Measurements from ENCODE around the gene XRN2.
"Not testable (repeated sequence)": the region's sequence is repeated elsewhere in the genome, so short reads cannot be mapped to it uniquely, and the experiment has no call there.

Gene XRN2

GRCh38 chr20:21342656-21343345 lies 39.7 kb downstream of the XRN2 start:
- DNase-seq (ENCODE audit: low read depth in 1 of 2, low spot score in 1 of 2) = no peak

GRCh38 chr20:21344206-21344900 lies 41.2 kb downstream of the XRN2 start:
- DNase-seq (ENCODE audit: low read depth in 1 of 2, low spot score in 1 of 2) = no peak

- DNase-seq (ENCODE audit: low read depth in 1 of 2, low spot score in 1 of 2) = no peak
Measured at GRCh38 chr20:21344961-21345360, 41.8 kb downstream of the XRN2 start.

- no peak for DNase-seq (ENCODE audit: low read depth in 1 of 2, low spot score in 1 of 2)
Measured at GRCh38 chr20:21352703-21353102, 49.6 kb downstream of the XRN2 start.

GRCh38 chr20:21353236-21353635 lies 50.1 kb downstream of the XRN2 start:
- DNase-seq (ENCODE audit: low read depth in 1 of 2, low spot score in 1 of 2) = no peak

GRCh38 chr20:21355981-21356380 lies 52.9 kb downstream of the XRN2 start:
- no peak for DNase-seq (ENCODE audit: low read depth in 1 of 2, low spot score in 1 of 2)

GRCh38 chr20:21356386-21356785 lies 53.3 kb downstream of the XRN2 start:
- DNase-seq (ENCODE audit: low read depth in 1 of 2, low spot score in 1 of 2) = no peak

GRCh38 chr20:21357844-21358243 lies 54.7 kb downstream of the XRN2 start:
- DNase-seq (ENCODE audit: low read depth in 1 of 2, low spot score in 1 of 2) = no peak

- DNase-seq (ENCODE audit: low read depth in 1 of 2, low spot score in 1 of 2) = no peak
Measured at GRCh38 chr20:21358737-21359136, 55.6 kb downstream of the XRN2 start.

- no peak for DNase-seq (ENCODE audit: low read depth in 1 of 2, low spot score in 1 of 2)
Measured at GRCh38 chr20:21360705-21361104, 57.6 kb downstream of the XRN2 start.

- DNase-seq (ENCODE audit: low read depth in 1 of 2, low spot score in 1 of 2) = no peak
Measured at GRCh38 chr20:21361266-21361665, 58.1 kb downstream of the XRN2 start.

- DNase-seq (ENCODE audit: low read depth in 1 of 2, low spot score in 1 of 2) = no peak
Measured at GRCh38 chr20:21364413-21364812, 61.3 kb downstream of the XRN2 start.

- no peak for DNase-seq (ENCODE audit: low read depth in 1 of 2, low spot score in 1 of 2)
Measured at GRCh38 chr20:21365771-21366170, 62.6 kb downstream of the XRN2 start.

- DNase-seq (ENCODE audit: low read depth in 1 of 2, low spot score in 1 of 2) = not testable (repeated sequence)
Measured at GRCh38 chr20:21366273-21366672, 63.1 kb downstream of the XRN2 start.

- no peak for DNase-seq (ENCODE audit: low read depth in 1 of 2, low spot score in 1 of 2)
Measured at GRCh38 chr20:21368791-21369190, 65.7 kb downstream of the XRN2 start.

- DNase-seq (ENCODE audit: low read depth in 1 of 2, low spot score in 1 of 2) = no peak
Measured at GRCh38 chr20:21371193-21371592, 68.1 kb downstream of the XRN2 start.

GRCh38 chr20:21372016-21372415 lies 68.9 kb downstream of the XRN2 start:
- DNase-seq (ENCODE audit: low read depth in 1 of 2, low spot score in 1 of 2) = no peak

- DNase-seq (ENCODE audit: low read depth in 1 of 2, low spot score in 1 of 2) = no peak
Measured at GRCh38 chr20:21373436-21373835, 70.3 kb downstream of the XRN2 start.

- no peak for DNase-seq (ENCODE audit: low read depth in 1 of 2, low spot score in 1 of 2)
Measured at GRCh38 chr20:21376626-21377025, 73.5 kb downstream of the XRN2 start.

- no peak for DNase-seq (ENCODE audit: low read depth in 1 of 2, low spot score in 1 of 2)
Measured at GRCh38 chr20:21377701-21378100, 74.6 kb downstream of the XRN2 start.

GRCh38 chr20:21378259-21378658 lies 75.1 kb downstream of the XRN2 start:
- no peak for DNase-seq (ENCODE audit: low read depth in 1 of 2, low spot score in 1 of 2)

GRCh38 chr20:21380711-21381110 lies 77.6 kb downstream of the XRN2 start:
- DNase-seq (ENCODE audit: low read depth in 1 of 2, low spot score in 1 of 2) = no peak

GRCh38 chr20:21381619-21382018 lies 78.5 kb downstream of the XRN2 start:
- DNase-seq (ENCODE audit: low read depth in 1 of 2, low spot score in 1 of 2) = no peak
